Coronary artery (tissue), 2 donors: ENCODE measurements around the gene GLYR1.
"Not testable (repeated sequence)": the region's sequence is repeated elsewhere in the genome, so short reads cannot be mapped to it uniquely, and the experiment has no call there.

Experiments
- DNase-seq: peaks from one replicate; pipeline ENCODE4 v3.0.0-alpha.2; 2017; ENCODE audit warnings: low spot score
- H3K27ac ChIP-seq, 2 donors: fragments of 200-600 bp; sonication (generic); one replicate each; pipeline ENCODE4 v1.5.1; 2016 to 2019
- H3K4me3 ChIP-seq: fragments of 200-600 bp; sonication (generic); 2 replicates; pipeline ENCODE4 v1.5.1; 2016; ENCODE audit warnings: mild to moderate bottlenecking, moderate library complexity
- TF ChIP-seq, protein P1 (sequence below): fragments of 200-600 bp; sonication (generic); IDR thresholded peaks from one replicate; pipeline ENCODE4 v1.5.1; 2019; ENCODE audit warnings: antibody characterized with exemption

The GLYR1 gene

GRCh38 chr16:4846901-4847773, at the start of gene GLYR1, which contains the start of gene UBN1:
GLYR1 (minus strand) TSS chr16:4847288; CDS start chr16:4847265, 23 bp downstream.
UBN1 (plus strand) TSS chr16:4847481; CDS start chr16:4852918, 5,437 bp downstream.
- TF ChIP-seq, protein P1, sequence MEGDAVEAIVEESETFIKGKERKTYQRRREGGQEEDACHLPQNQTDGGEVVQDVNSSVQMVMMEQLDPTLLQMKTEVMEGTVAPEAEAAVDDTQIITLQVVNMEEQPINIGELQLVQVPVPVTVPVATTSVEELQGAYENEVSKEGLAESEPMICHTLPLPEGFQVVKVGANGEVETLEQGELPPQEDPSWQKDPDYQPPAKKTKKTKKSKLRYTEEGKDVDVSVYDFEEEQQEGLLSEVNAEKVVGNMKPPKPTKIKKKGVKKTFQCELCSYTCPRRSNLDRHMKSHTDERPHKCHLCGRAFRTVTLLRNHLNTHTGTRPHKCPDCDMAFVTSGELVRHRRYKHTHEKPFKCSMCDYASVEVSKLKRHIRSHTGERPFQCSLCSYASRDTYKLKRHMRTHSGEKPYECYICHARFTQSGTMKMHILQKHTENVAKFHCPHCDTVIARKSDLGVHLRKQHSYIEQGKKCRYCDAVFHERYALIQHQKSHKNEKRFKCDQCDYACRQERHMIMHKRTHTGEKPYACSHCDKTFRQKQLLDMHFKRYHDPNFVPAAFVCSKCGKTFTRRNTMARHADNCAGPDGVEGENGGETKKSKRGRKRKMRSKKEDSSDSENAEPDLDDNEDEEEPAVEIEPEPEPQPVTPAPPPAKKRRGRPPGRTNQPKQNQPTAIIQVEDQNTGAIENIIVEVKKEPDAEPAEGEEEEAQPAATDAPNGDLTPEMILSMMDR = no peak
- Histone ChIP-seq H3K4me3 (peak within 1 kb of the TSS; percentile 92), H3K27ac (peak within 1 kb of the TSS; percentile 89 to 96)
- peak; percentile 99 for DNase-seq

- not testable (repeated sequence) for H3K4me3 ChIP-seq
Measured at GRCh38 chr16:4896761-4897160, 49.7 kb upstream of the GLYR1 start.

DNA sequence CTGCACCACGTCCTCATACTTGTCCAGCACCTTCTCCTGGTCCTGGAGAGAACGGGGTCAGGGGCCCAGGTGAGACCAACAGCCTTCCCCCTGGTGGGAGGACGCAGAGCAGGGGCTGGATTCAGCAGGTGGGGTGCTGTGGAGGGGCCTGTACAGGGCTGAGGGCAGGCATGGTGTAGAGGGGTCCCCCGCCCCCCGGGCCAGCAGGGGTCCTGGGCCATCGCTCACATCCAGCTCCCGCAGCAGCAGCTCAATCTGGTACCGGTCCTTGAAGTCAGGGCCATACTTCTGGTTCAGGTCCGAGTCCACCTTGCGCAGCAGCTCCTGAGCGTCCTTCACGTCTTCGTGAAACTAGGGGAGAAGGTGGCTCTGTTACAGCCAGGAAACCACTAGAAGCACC, 48.3 kb upstream of the GLYR1 start:
- no peak for DNase-seq
- Histone ChIP-seq H3K4me3 (no peak overlapping the region), H3K27ac (no peak overlapping the region)
- TF ChIP-seq, protein P1 = no peak

More at GRCh38 chr16:4896761-4897160, 49.7 kb upstream of the GLYR1 start:
- H3K27ac ChIP-seq, DNase-seq: not testable (repeated sequence)

- TF ChIP-seq, protein P1 = no peak
- no peak for DNase-seq
- Histone ChIP-seq H3K4me3 (no peak overlapping the region), H3K27ac (no peak overlapping the region)
Measured at GRCh38 chr16:4894276-4895150, 47.4 kb upstream of the GLYR1 start.

DNA sequence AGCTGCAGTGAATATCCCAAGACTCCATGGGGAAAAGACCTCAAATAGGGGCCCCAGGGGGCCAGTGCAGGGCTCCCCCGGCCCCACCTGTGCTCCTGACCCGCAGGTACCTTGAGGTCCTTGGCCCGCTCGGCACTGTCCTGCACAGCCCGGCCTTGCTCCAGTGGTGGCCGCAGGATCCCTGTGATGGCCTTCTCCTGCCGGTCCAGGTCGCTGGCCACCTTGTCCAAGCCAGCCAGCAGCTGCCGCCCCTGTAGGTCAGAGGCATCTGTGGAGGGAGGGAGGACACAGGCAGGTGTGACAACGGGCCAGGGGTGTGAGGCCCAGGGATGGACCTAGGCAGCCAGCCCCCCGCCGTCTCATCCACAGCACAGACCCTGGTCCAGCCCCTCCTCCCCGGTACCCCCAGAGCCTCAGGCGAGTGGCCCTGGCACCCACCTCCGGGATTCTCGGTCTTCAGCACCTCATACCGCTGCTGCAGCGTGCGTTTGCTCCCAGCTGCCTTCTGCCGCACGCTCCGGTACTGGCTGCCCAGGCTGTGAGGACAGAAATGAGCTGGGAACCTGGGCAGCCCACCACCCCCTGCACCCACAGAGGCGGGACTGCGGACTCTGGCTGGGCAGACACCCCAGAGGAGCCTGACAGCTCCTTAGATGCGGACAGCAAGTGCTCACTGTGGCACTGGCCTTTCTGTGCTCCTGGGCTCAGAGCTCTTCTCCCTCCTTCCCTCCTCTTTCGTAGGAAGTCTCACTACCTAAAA, 46.2 kb upstream of the GLYR1 start:
- Histone ChIP-seq H3K27ac (no peak overlapping the region), H3K4me3 (no peak overlapping the region)
- no peak for DNase-seq
- TF ChIP-seq, protein P1 = no peak

DNA sequence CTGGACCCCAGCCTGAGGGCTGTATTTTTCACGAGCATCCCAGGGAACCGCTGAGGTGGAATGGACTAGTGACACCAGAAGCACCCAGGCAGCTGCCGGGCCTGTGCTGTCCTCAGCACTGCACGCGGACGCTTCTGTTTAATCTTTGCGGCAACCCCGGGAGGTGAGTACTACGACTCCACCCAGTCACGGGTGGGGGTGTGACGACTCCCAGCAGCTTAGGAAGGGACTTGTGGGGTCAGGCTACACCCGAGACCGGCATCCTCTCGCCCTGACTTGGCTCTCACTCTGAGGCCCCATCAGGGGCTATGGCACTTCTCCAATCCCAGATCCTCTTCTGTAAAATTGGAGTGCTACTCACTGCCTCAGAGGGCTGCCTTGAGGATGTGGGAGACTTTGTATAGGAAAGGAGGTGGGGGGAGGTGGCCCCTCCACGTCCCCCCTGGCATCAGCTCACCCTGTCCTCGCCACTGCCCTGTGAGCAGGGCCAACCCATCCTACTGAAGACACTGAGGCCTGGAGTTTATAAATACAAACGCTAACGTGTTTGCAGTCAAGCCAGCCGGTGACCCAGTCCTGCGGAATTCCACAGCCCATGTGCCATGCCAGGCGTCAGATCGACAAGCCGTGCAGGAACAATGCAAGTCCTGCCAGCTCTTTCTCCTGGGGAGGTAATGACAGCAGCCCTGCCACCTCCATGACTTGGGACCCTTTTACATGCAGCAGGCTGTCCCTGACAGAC, 45.4 kb upstream of the GLYR1 start:
- TF ChIP-seq, protein P1 = no peak
- Histone ChIP-seq H3K27ac (no peak overlapping the region), H3K4me3 (no peak overlapping the region)
- DNase-seq = no peak
